ENCODE measurements around the gene FGD3.
"Not testable (repeated sequence)": the region's sequence is repeated elsewhere in the genome, so short reads cannot be mapped to it uniquely, and the experiment has no call there.

The FGD3 gene

DNA sequence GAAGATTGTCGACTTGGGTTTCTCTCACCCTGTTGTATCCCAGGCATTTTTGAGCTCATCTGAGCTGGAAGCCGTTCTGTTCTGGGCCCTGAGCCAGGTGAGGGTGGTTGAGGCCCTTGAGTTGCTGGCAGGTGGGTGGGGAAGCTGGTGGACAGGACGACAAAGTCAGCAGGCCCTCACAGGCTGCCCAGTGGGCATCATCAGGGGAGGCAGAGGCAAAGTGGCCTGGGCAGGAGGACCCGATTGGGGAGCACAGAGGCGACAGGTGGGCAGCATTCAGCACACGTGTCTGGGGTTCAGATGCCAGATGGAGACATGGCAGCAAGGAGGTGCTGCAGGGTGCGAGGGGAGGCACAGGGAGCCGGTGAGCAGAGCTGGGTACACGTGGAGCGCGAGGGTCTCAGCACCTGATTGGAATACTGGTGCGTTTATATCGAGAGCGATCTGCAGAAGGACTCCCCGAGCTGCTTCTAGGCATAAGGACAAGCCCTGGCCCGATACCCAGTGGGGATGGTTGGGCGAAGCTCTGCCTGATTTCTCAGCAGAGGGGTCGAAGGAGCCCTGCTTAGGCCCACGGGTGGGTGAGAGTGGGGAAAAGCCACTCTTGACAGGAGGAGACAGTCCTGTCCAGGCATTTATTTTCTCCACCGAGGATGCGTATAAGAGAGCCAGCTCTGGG lies 62.2 kb downstream of the FGD3 start:
- no peak overlapping the region for H3K4me3 ChIP-seq (ENCODE audit: low read depth, low read length)
- TF ChIP-seq CTCF (IDR thresholded peaks at IDR 0.05; ENCODE audit: borderline replicate concordance, insufficient read depth, low read depth, low read length), result no peak

DNA sequence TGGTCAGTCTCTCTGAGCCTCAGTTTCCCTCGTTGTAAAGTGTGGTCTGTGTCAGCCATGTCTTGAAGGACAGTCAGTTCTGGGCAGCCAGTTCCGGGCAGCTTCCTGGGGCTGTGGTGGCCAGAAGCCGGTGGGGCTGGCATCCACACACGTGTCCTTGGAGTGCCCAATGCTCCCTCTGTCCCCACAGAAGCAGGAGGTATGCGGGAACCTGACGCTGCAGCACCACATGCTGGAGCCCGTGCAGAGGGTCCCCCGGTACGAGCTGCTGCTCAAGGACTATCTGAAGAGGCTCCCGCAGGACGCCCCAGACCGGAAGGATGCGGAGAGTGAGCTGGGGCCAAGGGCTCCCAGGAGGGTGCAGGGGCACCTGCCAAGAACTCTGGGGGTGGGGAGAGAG lies 62.7 kb downstream of the FGD3 start:
- no peak overlapping the region for H3K4me3 ChIP-seq (ENCODE audit: low read depth, low read length)

GRCh38 chr9:93010704-93011103 lies 63.4 kb downstream of the FGD3 start:
- TF ChIP-seq CTCF (IDR thresholded peaks at IDR 0.05; ENCODE audit: borderline replicate concordance, insufficient read depth, low read depth, low read length), result no peak
- H3K4me3 ChIP-seq (ENCODE audit: low read depth, low read length), result no peak overlapping the region

More for the DNA sequence above, 62.7 kb downstream of the FGD3 start:
- no peak for TF ChIP-seq CTCF (IDR thresholded peaks at IDR 0.05; ENCODE audit: borderline replicate concordance, insufficient read depth, low read depth, low read length)

GRCh38 chr9:93011114-93011513 lies 63.8 kb downstream of the FGD3 start:
- no peak overlapping the region for H3K4me3 ChIP-seq (ENCODE audit: low read depth, low read length)
- no peak for TF ChIP-seq CTCF (IDR thresholded peaks at IDR 0.05; ENCODE audit: borderline replicate concordance, insufficient read depth, low read depth, low read length)

DNA sequence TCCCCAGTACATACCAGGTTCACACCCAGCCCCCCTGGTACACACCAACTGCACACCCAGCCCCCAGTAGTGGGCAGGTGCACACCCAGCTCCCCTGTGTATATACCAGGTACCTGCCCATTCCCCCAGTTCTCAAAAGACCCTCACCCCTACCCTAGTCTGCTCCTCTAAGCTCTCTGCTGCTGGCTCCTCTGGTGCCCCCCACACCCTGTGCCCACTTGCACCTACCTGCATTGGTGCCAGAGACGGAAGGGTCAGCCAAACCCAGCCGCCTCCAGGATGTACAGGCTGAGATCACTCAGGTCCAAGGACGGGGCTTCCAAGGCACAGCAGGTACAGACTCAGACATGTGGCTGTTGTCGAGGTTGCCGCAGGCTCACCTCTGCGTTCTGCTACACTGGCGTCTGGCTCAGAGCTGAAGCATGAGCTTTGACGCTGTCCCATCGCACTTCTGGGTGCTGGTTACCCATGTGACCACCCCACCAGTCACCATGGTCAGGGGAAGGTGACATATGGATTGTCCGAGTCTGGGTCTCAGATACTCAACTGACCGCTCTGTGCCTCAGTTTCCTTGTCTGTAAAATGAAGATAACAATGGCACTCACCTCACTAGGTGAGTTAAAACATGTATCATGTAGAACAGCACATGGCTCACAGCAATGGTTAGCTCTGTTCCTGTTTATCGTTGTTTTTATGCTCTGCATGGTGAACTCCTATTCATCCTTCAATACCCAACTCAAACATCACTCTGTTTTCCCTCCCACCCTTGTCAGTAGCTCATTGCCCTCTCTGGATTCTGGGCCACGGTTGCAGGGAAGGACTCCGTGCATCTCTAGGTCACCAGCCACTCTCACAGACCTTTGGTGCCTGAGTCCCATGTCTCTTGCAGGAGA lies 65.9 kb downstream of the FGD3 start:
- no peak overlapping the region for H3K4me3 ChIP-seq (ENCODE audit: low read depth, low read length)
- TF ChIP-seq CTCF (IDR thresholded peaks at IDR 0.05; ENCODE audit: borderline replicate concordance, insufficient read depth, low read depth, low read length), result no peak

DNA sequence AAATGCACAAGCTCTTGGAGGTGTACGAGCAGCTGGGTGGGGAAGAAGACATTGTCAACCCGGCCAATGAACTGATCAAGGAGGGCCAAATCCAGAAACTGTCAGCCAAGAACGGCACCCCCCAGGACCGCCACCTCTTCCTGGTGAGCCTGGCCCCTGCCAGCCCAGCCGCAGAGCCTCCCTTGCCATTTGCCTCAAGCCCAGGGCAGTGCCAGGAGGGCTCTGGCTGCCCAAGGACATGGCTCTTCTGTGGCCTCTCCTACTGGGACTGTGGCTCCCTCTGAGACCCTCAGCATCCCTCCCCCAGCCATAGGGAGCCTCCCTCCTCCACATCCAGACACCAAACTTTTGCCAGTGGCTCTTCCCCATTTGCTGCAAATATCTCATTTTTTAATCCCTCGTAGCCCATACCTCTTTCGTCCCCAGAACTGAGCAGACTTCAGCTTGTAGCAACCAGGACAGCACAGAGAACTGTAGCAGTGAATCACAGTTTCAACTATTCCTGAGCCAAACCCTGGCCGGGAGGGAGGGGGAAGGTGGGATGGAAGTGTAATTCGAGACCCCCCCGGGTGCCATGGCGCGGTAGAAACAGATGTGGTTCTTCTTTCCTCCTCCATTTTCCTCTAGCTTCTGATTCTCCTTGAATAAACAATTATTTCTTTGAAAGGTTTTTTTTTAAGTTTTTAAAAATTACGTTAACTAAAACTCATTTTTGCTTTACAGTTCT lies 66.7 kb downstream of the FGD3 start:
- no peak overlapping the region for H3K4me3 ChIP-seq (ENCODE audit: low read depth, low read length)
- TF ChIP-seq CTCF (IDR thresholded peaks at IDR 0.05; ENCODE audit: borderline replicate concordance, insufficient read depth, low read depth, low read length), result no peak

- H3K4me3 ChIP-seq (ENCODE audit: low read depth, low read length), result not testable (repeated sequence)
Observed at GRCh38 chr9:93015190-93015589, 67.9 kb downstream of the FGD3 start.
